Osteoblast (primary cell): ENCODE measurements around the gene G6PC3. TPM values are rescaled to one million over a fixed set of nuclear protein-coding genes. Genes with fewer than 3 reads are reported as not detected.
A peak's percentile ranks its signal among the peaks of the same experiment; 100 is the strongest.

Experiments
- DNase-seq: peaks from one replicate; pipeline ENCODE4 v3.0.0; 2011; ENCODE audit warnings: low spot score, mixed read lengths; ENCODE audit not compliant: insufficient read length; ENCODE audit errors: missing footprints
- H2AFZ ChIP-seq: 2 replicates; pipeline ENCODE4 v1.6.0; 2011; ENCODE audit warnings: mild to moderate bottlenecking, low read length
- H3K27ac ChIP-seq: 2 replicates; pipeline ENCODE4 v1.5.1; 2011; ENCODE audit warnings: mild to moderate bottlenecking, low read depth, low read length, moderate library complexity
- H3K27me3 ChIP-seq: 2 replicates; pipeline ENCODE4 v1.6.0; 2012; ENCODE audit warnings: mild to moderate bottlenecking, control low read depth, inconsistent platforms, low read length, moderate library complexity; ENCODE audit not compliant: insufficient read depth
- H3K36me3 ChIP-seq: 2 replicates; pipeline ENCODE4 v1.5.1; 2011; ENCODE audit warnings: mild to moderate bottlenecking, low read length, control low read depth, moderate library complexity; ENCODE audit not compliant: insufficient read depth
- H3K4me1 ChIP-seq: 2 replicates; pipeline ENCODE4 v1.5.1; 2011; ENCODE audit warnings: mild to moderate bottlenecking, low read length, control low read depth, moderate library complexity; ENCODE audit not compliant: insufficient read depth
- H3K4me2 ChIP-seq: 2 replicates; pipeline ENCODE4 v1.6.0; 2011; ENCODE audit warnings: mild to moderate bottlenecking, low read length; ENCODE audit not compliant: insufficient read depth
- H3K4me3 ChIP-seq: fragments of 200-600 bp; sonication (generic); 3 replicates; pipeline ENCODE4 v1.5.1; 2012; ENCODE audit warnings: mild to moderate bottlenecking, low read length, inconsistent platforms; ENCODE audit not compliant: insufficient read depth
- H3K79me2 ChIP-seq: 2 replicates; pipeline ENCODE4 v1.6.0; 2012; ENCODE audit warnings: mild to moderate bottlenecking, low read length, control low read depth, inconsistent platforms; ENCODE audit not compliant: insufficient read depth
- H3K9me3 ChIP-seq: 2 replicates; pipeline ENCODE4 v1.5.1; 2011; ENCODE audit warnings: low read depth, low read length, control low read depth
- H4K20me1 ChIP-seq: 2 replicates; pipeline ENCODE4 v1.6.0; 2012; ENCODE audit warnings: mild to moderate bottlenecking, low read length, control low read depth; ENCODE audit not compliant: insufficient read depth
- total RNA-seq: library from RNA; depleted of rRNA; stranded (reverse); fragments of >200 nt; gene quantifications from 2 replicates; pipeline ENCODE4 v1.2.3, GENCODE V29; 2012
- TF ChIP-seq, protein P1 (sequence below): IDR thresholded peaks from 2 replicates; pipeline ENCODE4 v1.5.1; 2011; ENCODE audit warnings: mild to moderate bottlenecking, low read depth, low read length, moderate library complexity; ENCODE audit errors: extremely low read depth

Gene G6PC3
- total RNA-seq, 1 donor: 23.5 TPM

GRCh38 chr17:44062871-44063270 lies 7.7 kb upstream of the G6PC3 start:
- Histone ChIP-seq H3K9me3 (no peaks in the 10 kb centered on the region), H2AFZ (no peak overlapping the region), H3K27ac (no peak overlapping the region), H4K20me1 (peaks cover 44% of the 10 kb centered on the region), H3K27me3 (no peaks in the 10 kb centered on the region), H3K4me3 (no peak overlapping the region), H3K4me1 (no peaks in the 10 kb centered on the region), H3K36me3 (peaks cover 45% of the 10 kb centered on the region), H3K79me2 (peaks cover 89% of the 10 kb centered on the region), H3K4me2 (no peak overlapping the region)
- TF ChIP-seq, protein P1, sequence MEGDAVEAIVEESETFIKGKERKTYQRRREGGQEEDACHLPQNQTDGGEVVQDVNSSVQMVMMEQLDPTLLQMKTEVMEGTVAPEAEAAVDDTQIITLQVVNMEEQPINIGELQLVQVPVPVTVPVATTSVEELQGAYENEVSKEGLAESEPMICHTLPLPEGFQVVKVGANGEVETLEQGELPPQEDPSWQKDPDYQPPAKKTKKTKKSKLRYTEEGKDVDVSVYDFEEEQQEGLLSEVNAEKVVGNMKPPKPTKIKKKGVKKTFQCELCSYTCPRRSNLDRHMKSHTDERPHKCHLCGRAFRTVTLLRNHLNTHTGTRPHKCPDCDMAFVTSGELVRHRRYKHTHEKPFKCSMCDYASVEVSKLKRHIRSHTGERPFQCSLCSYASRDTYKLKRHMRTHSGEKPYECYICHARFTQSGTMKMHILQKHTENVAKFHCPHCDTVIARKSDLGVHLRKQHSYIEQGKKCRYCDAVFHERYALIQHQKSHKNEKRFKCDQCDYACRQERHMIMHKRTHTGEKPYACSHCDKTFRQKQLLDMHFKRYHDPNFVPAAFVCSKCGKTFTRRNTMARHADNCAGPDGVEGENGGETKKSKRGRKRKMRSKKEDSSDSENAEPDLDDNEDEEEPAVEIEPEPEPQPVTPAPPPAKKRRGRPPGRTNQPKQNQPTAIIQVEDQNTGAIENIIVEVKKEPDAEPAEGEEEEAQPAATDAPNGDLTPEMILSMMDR: no peak
- DNase-seq: no peak

- Histone ChIP-seq H3K27ac (no peak overlapping the region), H3K36me3 (peaks cover 41% of the 10 kb centered on the region), H3K9me3 (no peaks in the 10 kb centered on the region), H4K20me1 (peaks cover 42% of the 10 kb centered on the region), H3K4me3 (no peak overlapping the region), H3K27me3 (no peaks in the 10 kb centered on the region), H3K79me2 (peaks cover 80% of the 10 kb centered on the region), H3K4me1 (no peaks in the 10 kb centered on the region), H2AFZ (no peak overlapping the region), H3K4me2 (no peak overlapping the region)
- TF ChIP-seq, protein P1: no peak
- no peak for DNase-seq
These were observed 6.6 kb upstream of the G6PC3 start for GRCh38 chr17:44063704-44064639.

DNA sequence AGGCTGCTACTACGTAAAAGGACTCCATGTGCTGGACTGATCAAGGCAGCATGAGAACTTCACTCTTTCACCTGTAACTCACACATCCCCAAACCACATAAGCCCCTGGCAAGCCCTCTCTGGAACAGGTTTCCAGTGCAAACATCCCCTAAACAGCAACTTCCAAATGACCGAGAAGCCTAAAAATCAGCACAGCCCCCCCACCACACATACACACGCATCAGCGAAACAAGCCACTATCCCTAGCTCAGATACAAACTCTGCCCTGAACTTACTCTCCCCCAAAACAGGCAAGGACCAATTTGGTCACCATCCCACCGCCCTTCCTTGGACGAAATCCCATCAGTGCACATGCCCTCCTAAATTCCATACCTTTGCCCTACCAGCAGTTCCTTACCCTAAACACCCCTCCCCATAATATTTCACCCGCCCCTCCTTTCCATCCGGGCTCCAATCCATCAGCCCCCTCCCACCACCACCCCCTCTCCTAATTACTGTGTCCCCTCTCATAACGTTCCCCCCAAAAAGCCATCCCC lies 4.8 kb upstream of the G6PC3 start:
- H2AFZ ChIP-seq: no peak overlapping the region

More for the DNA sequence above, 4.8 kb upstream of the G6PC3 start:
- H3K79me2 ChIP-seq: peaks cover 65% of the 10 kb centered on the region
- H3K27ac ChIP-seq: peak overlapping the region; percentile 92
- H3K27me3 ChIP-seq: no peaks in the 10 kb centered on the region
- TF ChIP-seq, protein P1: no peak
- H3K36me3 ChIP-seq: peaks cover 26% of the 10 kb centered on the region
- H3K4me3 ChIP-seq: peak overlapping the region; percentile 96
- H3K4me1 ChIP-seq: peaks cover 6% of the 10 kb centered on the region
- peak overlapping the region; percentile 97 for H3K4me2 ChIP-seq
- no peaks in the 10 kb centered on the region for H3K9me3 ChIP-seq
- peaks cover 30% of the 10 kb centered on the region for H4K20me1 ChIP-seq
- DNase-seq: peak; percentile 85
